ENCODE data around the gene CHAMP1. TPM values are rescaled to one million over a fixed set of nuclear protein-coding genes. Genes with fewer than 3 reads are reported as not detected.

CHAMP1 gene
- total RNA-seq, 1 donor from 2014 or later, result 24.0 TPM

- no peak for TF ChIP-seq CTCF (IDR thresholded peaks at IDR 0.05; ENCODE audit: insufficient read depth, low read length, poor library complexity, severe bottlenecking)
- H3K36me3 ChIP-seq (ENCODE audit: control insufficient read depth, insufficient read depth, low read length), result peaks cover 1% of the 10 kb centered on the region
Observed at GRCh38 chr13:114303700-114304327, 10.5 kb upstream of the CHAMP1 start.

DNA sequence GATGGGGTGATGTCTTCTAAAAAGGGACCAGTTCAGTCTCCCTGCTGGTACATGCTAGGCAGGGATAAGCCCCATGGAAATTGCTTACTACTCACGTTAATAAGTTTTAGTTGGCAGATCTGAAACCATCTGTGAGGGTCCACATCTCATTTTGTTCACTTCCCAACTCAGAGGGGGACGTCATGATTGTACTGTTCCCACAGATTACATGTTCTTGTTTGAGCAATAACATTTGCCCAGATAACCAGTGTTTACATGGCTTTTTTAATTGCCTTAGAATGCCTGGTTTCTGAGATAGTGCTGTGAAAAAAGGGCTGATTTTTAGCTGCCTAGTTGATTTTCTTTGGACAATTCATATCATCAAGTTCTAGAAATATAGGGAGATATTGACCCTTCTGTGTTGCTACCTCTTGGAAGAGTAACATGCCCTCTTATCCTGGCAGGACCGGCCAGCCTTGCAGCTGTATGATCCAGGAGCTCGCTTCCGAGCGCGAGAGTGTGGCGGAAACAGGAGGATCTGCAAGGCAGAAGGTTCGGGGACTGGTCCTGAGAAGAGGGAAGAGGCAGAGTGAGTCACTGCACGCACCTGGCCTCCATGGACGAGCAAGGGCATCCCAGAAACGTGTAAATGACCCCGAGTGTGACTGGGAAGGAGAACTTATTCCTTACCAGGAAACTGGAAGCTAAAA is 9.8 kb upstream of the CHAMP1 start:
- DNase-seq (ENCODE audit: low read depth), result no peak
- TF ChIP-seq CTCF (IDR thresholded peaks at IDR 0.05; ENCODE audit: insufficient read depth, low read length, poor library complexity, severe bottlenecking), result no peak
- peaks cover 1% of the 10 kb centered on the region for H3K36me3 ChIP-seq (ENCODE audit: control insufficient read depth, insufficient read depth, low read length)
- no peak overlapping the region for H3K4me3 ChIP-seq (ENCODE audit: low read depth, low read length)
- no peaks in the 10 kb centered on the region for H3K27me3 ChIP-seq (ENCODE audit: control insufficient read depth, insufficient read depth, low read length)

More at GRCh38 chr13:114303700-114304327, 10.5 kb upstream of the CHAMP1 start:
- Histone ChIP-seq H3K4me3 (ENCODE audit: low read depth, low read length) (no peak overlapping the region), H3K27me3 (ENCODE audit: control insufficient read depth, insufficient read depth, low read length) (no peaks in the 10 kb centered on the region)
- no peak for DNase-seq (ENCODE audit: low read depth)

DNA sequence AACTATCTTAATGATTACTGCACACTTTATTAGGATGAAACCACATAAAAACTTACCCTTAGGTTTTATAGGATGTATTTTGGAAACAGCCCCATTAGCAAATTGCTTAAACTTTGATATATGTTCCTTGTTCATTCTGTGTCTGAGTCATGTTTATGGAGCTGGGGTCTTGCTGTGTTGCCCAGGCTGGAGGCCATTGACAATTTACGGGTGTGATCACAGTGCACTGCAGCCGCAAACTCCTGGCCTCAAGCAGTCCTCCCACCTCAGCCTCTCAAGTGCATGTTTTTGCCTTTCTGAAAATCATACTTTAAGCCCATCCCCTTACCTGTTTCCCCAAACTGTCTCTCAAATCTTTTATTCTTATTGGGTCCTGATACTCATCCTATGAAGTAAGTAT is 5.2 kb upstream of the CHAMP1 start:
- TF ChIP-seq CTCF (IDR thresholded peaks at IDR 0.05; ENCODE audit: insufficient read depth, low read length, poor library complexity, severe bottlenecking), result no peak
- no peak overlapping the region for H3K4me3 ChIP-seq (ENCODE audit: low read depth, low read length)
- no peaks in the 10 kb centered on the region for H3K36me3 ChIP-seq (ENCODE audit: control insufficient read depth, insufficient read depth, low read length)
- no peaks in the 10 kb centered on the region for H3K27me3 ChIP-seq (ENCODE audit: control insufficient read depth, insufficient read depth, low read length)
- DNase-seq (ENCODE audit: low read depth), result no peak

GRCh38 chr13:114309806-114310410 is 4.4 kb upstream of the CHAMP1 start:
- no peaks in the 10 kb centered on the region for H3K27me3 ChIP-seq (ENCODE audit: control insufficient read depth, insufficient read depth, low read length)
- DNase-seq (ENCODE audit: low read depth), result no peak
- no peak for TF ChIP-seq CTCF (IDR thresholded peaks at IDR 0.05; ENCODE audit: insufficient read depth, low read length, poor library complexity, severe bottlenecking)
- H3K4me3 ChIP-seq (ENCODE audit: low read depth, low read length), result no peak overlapping the region
- H3K36me3 ChIP-seq (ENCODE audit: control insufficient read depth, insufficient read depth, low read length), result no peaks in the 10 kb centered on the region

DNA sequence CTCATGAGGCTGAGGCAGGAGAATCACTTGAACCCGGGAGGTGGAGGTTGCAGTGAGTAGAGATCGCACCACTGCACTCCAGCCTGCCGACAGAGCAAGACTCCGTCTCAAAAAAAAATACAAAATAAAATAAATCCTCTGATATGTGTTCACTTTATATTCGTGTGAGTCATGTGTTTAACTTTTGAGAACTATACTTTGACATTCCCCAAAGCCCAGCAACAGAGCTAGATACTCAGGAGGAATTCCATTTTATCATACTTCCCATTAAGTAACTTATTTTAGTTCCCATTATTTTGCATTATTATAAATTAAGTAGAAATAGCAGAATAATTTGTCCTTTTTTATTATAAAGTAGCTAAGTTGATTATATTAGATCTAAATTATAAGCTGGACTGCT is 3.3 kb upstream of the CHAMP1 start:
- no peaks in the 10 kb centered on the region for H3K27me3 ChIP-seq (ENCODE audit: control insufficient read depth, insufficient read depth, low read length)
- DNase-seq (ENCODE audit: low read depth), result no peak
- H3K4me3 ChIP-seq (ENCODE audit: low read depth, low read length), result no peak overlapping the region
- no peaks in the 10 kb centered on the region for H3K36me3 ChIP-seq (ENCODE audit: control insufficient read depth, insufficient read depth, low read length)
- TF ChIP-seq CTCF (IDR thresholded peaks at IDR 0.05; ENCODE audit: insufficient read depth, low read length, poor library complexity, severe bottlenecking), result no peak
